HCT116 (cell line): ENCODE data around the gene ZNF674.
A peak's percentile ranks its signal among the peaks of the same experiment; 100 is the strongest.

Experiments used
- CEBPB ChIP-seq: IDR thresholded peaks from 2 replicates; pipeline ENCODE4 v1.6.1; 2012; ENCODE audit warnings: low read depth
- EZH2 ChIP-seq: fragments of 200-600 bp; sonication (generic); IDR thresholded peaks from 2 replicates; pipeline ENCODE4 v1.6.1; 2017; ENCODE audit warnings: antibody characterized with exemption, mixed run types
- JUND ChIP-seq: IDR thresholded peaks from 2 replicates; pipeline ENCODE4 v1.6.1; 2012
- POLR2A ChIP-seq: IDR thresholded peaks from 2 replicates; pipeline ENCODE4 v1.7.0; 2011; ENCODE audit warnings: borderline replicate concordance; ENCODE audit not compliant: insufficient read depth, insufficient read length; ENCODE audit errors: extremely low read depth
- POLR2AphosphoS5 ChIP-seq: IDR thresholded peaks from 2 replicates; pipeline ENCODE4 v1.6.1; 2011; ENCODE audit warnings: mild to moderate bottlenecking, low read depth, low read length, moderate library complexity
- RAD21 ChIP-seq: IDR thresholded peaks from 2 replicates; pipeline ENCODE4 v1.6.1; 2012; ENCODE audit warnings: low read depth, mild to moderate bottlenecking
- SIN3A ChIP-seq: IDR thresholded peaks from 2 replicates; pipeline ENCODE4 v1.6.1; 2012; ENCODE audit warnings: low read depth
- SP1 ChIP-seq: IDR thresholded peaks from 2 replicates; pipeline ENCODE4 v1.6.1; 2012; ENCODE audit warnings: low read depth
- TCF7L2 ChIP-seq: IDR thresholded peaks from 2 replicates; pipeline ENCODE4 v1.7.0; 2011; ENCODE audit warnings: borderline replicate concordance, inconsistent platforms; ENCODE audit not compliant: insufficient read depth, insufficient read length; ENCODE audit errors: extremely low read depth
- ZNF274 ChIP-seq: fragments of 200-500 bp; sonication (Bioruptor generic); IDR thresholded peaks from 2 replicates; pipeline ENCODE4 v1.6.1; 2014; ENCODE audit warnings: mild to moderate bottlenecking, low read depth, low read length, inconsistent platforms
- TF ChIP-seq, protein P1 (sequence below), 3 experiments: fragments of 200-600 bp in 1 of 3; sonication (generic) in 1 of 3; IDR thresholded peaks in 2 of 3; conservative IDR thresholded peaks in 1 of 3; 2 replicates each; pipeline ENCODE4 v1.5.1; 2012 to 2017; ENCODE audit warnings: low read depth in 2 of 3, low read length in 2 of 3, antibody characterized with exemption in 1 of 3, borderline replicate concordance in 1 of 3, control low read depth in 1 of 3, mild to moderate bottlenecking in 1 of 3, mixed read lengths in 1 of 3, mixed run types in 1 of 3, moderate library complexity in 1 of 3; ENCODE audit not compliant: insufficient read depth in 1 of 3
- TF ChIP-seq, protein P2 (sequence below): IDR thresholded peaks from 2 replicates; pipeline ENCODE4 v1.6.1; 2012; ENCODE audit warnings: low read depth
- TF ChIP-seq, protein P3 (sequence below): IDR thresholded peaks from 2 replicates; pipeline ENCODE4 v1.6.1; 2012

DNA sequence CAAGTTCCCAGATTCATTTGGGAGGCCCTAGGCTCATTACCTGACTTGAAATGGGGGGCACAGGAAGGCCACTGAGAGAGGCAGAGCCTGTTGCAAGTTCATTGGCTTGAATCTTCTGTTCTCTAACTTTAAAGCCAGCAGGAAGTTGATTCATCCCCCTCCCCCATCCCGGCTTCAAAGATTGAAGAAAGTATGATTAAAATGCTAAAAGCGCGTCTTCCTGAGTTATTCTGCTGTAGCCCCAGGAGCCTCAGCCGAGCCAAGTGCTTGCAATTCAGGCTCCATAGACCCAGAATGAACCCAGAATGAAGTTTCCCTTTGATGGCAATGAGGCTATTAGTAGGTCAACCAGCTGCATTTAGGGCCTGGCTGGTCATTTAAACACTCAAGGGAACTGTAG, 43.0 kb upstream of the ZNF674 start:
- TF ChIP-seq, protein P1, sequence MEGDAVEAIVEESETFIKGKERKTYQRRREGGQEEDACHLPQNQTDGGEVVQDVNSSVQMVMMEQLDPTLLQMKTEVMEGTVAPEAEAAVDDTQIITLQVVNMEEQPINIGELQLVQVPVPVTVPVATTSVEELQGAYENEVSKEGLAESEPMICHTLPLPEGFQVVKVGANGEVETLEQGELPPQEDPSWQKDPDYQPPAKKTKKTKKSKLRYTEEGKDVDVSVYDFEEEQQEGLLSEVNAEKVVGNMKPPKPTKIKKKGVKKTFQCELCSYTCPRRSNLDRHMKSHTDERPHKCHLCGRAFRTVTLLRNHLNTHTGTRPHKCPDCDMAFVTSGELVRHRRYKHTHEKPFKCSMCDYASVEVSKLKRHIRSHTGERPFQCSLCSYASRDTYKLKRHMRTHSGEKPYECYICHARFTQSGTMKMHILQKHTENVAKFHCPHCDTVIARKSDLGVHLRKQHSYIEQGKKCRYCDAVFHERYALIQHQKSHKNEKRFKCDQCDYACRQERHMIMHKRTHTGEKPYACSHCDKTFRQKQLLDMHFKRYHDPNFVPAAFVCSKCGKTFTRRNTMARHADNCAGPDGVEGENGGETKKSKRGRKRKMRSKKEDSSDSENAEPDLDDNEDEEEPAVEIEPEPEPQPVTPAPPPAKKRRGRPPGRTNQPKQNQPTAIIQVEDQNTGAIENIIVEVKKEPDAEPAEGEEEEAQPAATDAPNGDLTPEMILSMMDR (IDR thresholded peaks at IDR 0.05 in 2 of 3, conservative IDR thresholded peaks at IDR 0.05 in 1 of 3; ENCODE audit: borderline replicate concordance in 1 of 3, insufficient read depth in 1 of 3, low read depth in 2 of 3, low read length in 2 of 3), result no peak
- no peak for TF ChIP-seq POLR2AphosphoS5
- TF ChIP-seq, protein P2, sequence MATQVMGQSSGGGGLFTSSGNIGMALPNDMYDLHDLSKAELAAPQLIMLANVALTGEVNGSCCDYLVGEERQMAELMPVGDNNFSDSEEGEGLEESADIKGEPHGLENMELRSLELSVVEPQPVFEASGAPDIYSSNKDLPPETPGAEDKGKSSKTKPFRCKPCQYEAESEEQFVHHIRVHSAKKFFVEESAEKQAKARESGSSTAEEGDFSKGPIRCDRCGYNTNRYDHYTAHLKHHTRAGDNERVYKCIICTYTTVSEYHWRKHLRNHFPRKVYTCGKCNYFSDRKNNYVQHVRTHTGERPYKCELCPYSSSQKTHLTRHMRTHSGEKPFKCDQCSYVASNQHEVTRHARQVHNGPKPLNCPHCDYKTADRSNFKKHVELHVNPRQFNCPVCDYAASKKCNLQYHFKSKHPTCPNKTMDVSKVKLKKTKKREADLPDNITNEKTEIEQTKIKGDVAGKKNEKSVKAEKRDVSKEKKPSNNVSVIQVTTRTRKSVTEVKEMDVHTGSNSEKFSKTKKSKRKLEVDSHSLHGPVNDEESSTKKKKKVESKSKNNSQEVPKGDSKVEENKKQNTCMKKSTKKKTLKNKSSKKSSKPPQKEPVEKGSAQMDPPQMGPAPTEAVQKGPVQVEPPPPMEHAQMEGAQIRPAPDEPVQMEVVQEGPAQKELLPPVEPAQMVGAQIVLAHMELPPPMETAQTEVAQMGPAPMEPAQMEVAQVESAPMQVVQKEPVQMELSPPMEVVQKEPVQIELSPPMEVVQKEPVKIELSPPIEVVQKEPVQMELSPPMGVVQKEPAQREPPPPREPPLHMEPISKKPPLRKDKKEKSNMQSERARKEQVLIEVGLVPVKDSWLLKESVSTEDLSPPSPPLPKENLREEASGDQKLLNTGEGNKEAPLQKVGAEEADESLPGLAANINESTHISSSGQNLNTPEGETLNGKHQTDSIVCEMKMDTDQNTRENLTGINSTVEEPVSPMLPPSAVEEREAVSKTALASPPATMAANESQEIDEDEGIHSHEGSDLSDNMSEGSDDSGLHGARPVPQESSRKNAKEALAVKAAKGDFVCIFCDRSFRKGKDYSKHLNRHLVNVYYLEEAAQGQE, result no peak
- no peak for TF ChIP-seq POLR2A
- no peak for TF ChIP-seq ZNF274
- TF ChIP-seq, protein P3, sequence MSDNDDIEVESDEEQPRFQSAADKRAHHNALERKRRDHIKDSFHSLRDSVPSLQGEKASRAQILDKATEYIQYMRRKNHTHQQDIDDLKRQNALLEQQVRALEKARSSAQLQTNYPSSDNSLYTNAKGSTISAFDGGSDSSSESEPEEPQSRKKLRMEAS, result no peak
- no peak for TF ChIP-seq TCF7L2
- no peak for TF ChIP-seq EZH2
- TF ChIP-seq SP1, result 0 out of 2 replicates have a peak, but pooled peaks have one; percentile 24
- no peak for TF ChIP-seq SIN3A
- TF ChIP-seq RAD21, result no peak
- no peak for TF ChIP-seq JUND
- no peak for TF ChIP-seq CEBPB
